RWPE1 (cell line): ENCODE results near the gene LAMC3.

Source experiments
- CTCF ChIA-PET: fragments of 350-600 bp; sonication (Branson Sonifier 250); formaldehyde crosslinking; extraction: SDS; loops from one replicate; lab custom pipeline; 2021; lab: Yijun Ruan, JAX
- POLR2A ChIA-PET: fragments of 400-600 bp; formaldehyde crosslinking; extraction: SDS; loops from one replicate; lab custom pipeline; 2020; ENCODE audit warnings: antibody characterized with exemption; ENCODE audit not compliant: low non-redundant PET; lab: Yijun Ruan, JAX
- DNase-seq: peaks from one replicate; pipeline ENCODE4 v3.0.0; 2012; ENCODE audit warnings: low spot score
- H3K27ac ChIP-seq: fragments of 450-650 bp; 2 replicates; pipeline ENCODE4 v1.5.1; 2017
- TF ChIP-seq, protein P1 (sequence below): fragments of 450-650 bp; conservative IDR thresholded peaks from 2 replicates; pipeline ENCODE4 v1.5.1; 2017; ENCODE audit warnings: low read depth, mild to moderate bottlenecking

Gene LAMC3

DNA sequence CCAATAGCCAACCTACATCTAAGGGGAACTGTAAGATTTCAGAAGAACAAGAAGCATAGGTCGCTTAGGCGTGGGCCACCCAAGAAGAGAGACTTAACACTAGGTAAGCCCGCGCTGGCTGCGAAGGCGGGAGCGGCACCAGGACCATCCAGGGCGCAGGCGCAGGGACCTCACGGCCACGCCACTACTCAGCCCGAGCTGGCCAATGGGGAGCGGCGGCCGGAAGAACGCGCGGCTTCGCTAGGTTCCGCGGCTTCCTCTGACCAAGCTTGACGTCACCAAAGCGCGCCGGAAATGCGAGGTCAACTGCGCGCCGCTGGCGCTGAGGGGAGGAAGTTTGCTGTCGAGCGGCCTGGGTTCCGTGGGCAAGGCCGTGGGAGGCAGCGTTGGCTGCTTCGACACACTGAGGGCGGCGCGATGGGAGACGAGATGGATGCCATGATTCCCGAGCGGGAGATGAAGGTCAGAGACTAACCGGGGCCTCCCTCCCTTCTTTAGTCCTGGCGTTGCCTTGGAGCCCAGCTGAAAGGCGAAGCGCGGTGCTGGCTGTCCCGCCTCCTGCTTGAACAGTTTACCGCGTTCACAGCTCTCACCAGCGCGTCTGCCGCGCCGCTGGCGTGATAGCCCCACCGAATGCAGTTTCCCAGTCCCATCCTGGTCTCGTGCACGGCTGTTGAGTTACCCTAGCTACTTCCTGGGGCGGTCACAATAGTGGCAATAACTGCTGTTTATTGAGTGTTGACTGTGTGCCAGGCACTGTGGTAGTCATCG is 116.5 kb downstream of the LAMC3 start, which contains the start of gene NUP214:
TSS of gene NUP214 (plus strand) at position 299 of the 771 bp plus-strand sequence. CDS start at position 418, 119 bp downstream.
- peak; percentile 99 for DNase-seq

DNA sequence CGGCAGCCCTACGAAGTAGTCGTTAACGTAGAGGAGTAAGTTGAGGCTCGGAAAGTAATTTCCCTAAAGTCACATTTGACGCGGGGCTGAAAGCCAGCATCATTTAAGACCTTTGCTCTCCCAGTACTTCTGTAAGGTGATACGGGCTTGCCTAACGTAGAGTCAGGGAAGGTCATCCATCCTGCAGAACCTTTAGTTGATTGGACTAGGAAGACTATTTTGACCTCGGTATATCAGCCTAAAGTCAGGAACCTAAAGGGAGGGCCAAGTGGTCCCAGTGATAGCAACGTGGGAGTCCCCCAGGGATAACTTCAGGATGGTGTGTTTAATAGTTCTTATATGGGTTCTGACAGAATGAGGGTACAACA is 117.1 kb downstream of the LAMC3 start:
- POLR2A ChIA-PET = interaction anchor here (0.7 to 1.0 kb wide), 2 partner anchors 21 to 79 kb away, joined by 3 to 4 read pairs; no protein-coding TSS in a partner anchor
- no peak for DNase-seq
- CTCF ChIA-PET = no interaction called here
- H3K27ac ChIP-seq = peak overlapping the region; percentile 76
- TF ChIP-seq, protein P1, sequence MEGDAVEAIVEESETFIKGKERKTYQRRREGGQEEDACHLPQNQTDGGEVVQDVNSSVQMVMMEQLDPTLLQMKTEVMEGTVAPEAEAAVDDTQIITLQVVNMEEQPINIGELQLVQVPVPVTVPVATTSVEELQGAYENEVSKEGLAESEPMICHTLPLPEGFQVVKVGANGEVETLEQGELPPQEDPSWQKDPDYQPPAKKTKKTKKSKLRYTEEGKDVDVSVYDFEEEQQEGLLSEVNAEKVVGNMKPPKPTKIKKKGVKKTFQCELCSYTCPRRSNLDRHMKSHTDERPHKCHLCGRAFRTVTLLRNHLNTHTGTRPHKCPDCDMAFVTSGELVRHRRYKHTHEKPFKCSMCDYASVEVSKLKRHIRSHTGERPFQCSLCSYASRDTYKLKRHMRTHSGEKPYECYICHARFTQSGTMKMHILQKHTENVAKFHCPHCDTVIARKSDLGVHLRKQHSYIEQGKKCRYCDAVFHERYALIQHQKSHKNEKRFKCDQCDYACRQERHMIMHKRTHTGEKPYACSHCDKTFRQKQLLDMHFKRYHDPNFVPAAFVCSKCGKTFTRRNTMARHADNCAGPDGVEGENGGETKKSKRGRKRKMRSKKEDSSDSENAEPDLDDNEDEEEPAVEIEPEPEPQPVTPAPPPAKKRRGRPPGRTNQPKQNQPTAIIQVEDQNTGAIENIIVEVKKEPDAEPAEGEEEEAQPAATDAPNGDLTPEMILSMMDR = no peak

More for the DNA sequence above, 116.5 kb downstream of the LAMC3 start, which contains the start of gene NUP214:
- CTCF ChIA-PET = interaction anchor here (0.6 kb wide), 1 partner anchor 1416 kb away, joined by 3 read pairs; no protein-coding TSS in a partner anchor
- POLR2A ChIA-PET = interaction anchor here (0.5 to 1.9 kb wide), 9 partner anchors 10 to 1755 kb away, joined by 3 to 7 read pairs (median 3); no protein-coding TSS in a partner anchor
- TF ChIP-seq, protein P1 = no peak
- peak within 1 kb of the TSS; percentile 76 for H3K27ac ChIP-seq

DNA sequence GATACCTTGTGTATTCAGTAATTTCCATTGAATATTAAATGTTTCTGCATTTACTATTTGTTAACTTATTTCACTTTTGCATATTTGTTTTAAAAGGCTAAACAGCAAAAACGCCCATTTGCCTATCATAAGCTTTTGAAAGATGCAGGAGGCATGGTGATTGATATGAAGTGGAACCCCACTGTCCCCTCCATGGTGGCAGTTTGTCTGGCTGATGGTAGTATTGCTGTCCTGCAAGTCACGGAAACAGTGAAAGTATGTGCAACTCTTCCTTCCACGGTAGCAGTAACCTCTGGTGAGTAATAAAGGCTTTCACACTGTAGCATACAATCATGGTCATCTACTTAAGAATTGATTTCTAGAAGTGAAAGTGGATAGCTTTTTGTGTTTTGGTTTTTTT is 120.2 kb downstream of the LAMC3 start:
- ChIA-PET POLR2A (no interaction called here), CTCF (no interaction called here)
- TF ChIP-seq, protein P1 = no peak
- DNase-seq = no peak
- H3K27ac ChIP-seq = no peak overlapping the region

DNA sequence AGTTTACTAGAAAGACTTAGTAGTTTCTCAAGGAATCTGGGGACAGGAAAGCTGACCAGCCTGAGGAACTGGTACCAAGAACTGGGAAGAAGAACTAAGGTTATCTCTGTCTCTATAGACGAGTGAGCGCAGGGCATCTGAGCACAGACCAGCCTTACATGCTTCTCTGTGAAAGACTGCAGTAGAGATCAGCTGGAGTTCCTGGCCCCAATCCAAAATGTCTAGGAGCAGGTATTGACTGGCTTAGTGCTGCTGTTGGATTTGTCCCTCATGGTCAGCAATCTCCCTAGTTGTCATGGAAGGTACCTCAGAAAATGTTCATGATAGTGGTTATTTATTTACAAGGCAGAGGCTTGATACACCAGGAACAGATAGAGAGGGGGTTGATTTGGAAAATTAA is 129.7 kb downstream of the LAMC3 start:
- ChIA-PET CTCF (interaction anchor here (1.1 kb wide), 1 partner anchor 198 kb away, joined by 9 read pairs; no protein-coding TSS in a partner anchor), POLR2A (no interaction called here)

DNA sequence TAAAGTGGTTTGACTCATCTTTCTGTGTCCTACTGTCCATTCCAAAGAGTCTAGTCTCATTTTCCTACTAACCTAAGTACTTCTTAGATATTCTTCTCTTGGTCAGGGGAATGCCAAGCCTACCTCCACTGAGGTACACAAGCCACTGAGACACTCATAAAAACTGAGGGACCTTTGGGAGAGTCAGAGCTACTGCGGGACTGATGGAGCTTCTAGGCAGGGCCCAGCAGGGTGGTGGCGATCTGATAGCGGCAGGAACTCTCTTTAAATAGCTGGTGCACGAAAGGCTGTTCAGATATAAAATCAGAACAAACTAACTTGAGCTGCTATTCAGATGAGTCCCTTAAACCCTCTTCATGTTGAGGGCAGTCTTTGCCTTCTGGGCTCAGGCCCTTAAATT is 131.1 kb downstream of the LAMC3 start:
- DNase-seq = no peak
- ChIA-PET CTCF (no interaction called here), POLR2A (no interaction called here)
- no peak overlapping the region for H3K27ac ChIP-seq
- TF ChIP-seq, protein P1 = no peak

More for the DNA sequence above, 129.7 kb downstream of the LAMC3 start:
- H3K27ac ChIP-seq = no peak overlapping the region
- no peak for DNase-seq
- TF ChIP-seq, protein P1 = no peak

DNA sequence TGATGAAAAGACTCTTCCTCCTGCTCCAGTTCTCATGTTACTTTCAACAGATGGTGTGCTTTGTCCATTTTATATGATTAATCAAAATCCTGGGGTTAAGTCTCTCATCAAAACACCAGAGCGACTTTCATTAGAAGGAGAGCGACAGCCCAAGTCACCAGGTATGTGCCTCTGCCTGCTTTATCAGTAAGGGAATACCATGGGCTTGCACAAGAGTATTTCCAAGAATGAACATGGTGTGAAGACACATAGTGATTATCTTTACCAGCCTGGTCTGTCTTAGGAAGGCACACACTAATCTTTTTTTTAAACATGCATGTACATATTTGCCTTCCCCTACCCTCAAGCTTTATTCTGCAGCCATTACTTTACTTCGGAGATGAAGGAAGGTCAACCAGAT is 131.6 kb downstream of the LAMC3 start:
- CTCF ChIA-PET = no interaction called here
- POLR2A ChIA-PET = no interaction called here

More for the DNA sequence above, 131.6 kb downstream of the LAMC3 start:
- H3K27ac ChIP-seq = no peak overlapping the region
- TF ChIP-seq, protein P1 = no peak
- DNase-seq = no peak
